ENCODE results near the gene EFNA5.
"Not testable (repeated sequence)": the region's sequence is repeated elsewhere in the genome, so short reads cannot be mapped to it uniquely, and the experiment has no call there.

The EFNA5 gene

GRCh38 chr5:107500840-107501239 lies 169.9 kb downstream of the EFNA5 start:
- no peak overlapping the region for H3K4me3 Mint-ChIP-seq

GRCh38 chr5:107500347-107500746 lies 170.4 kb downstream of the EFNA5 start:
- H3K4me1 Mint-ChIP-seq = no peaks in the 10 kb centered on the region
- H3K27ac Mint-ChIP-seq = no peak overlapping the region
- DNase-seq (no peak), ATAC-seq (replicated peaks) (no peak)
- H3K9me3 Mint-ChIP-seq = no peaks in the 10 kb centered on the region
- H3K36me3 Mint-ChIP-seq = no peaks in the 10 kb centered on the region
- H3K4me3 Mint-ChIP-seq = no peak overlapping the region
- H3K27me3 Mint-ChIP-seq = peaks cover 0 to 15% of the 10 kb centered on the region in 2 donors

More at GRCh38 chr5:107500840-107501239, 169.9 kb downstream of the EFNA5 start:
- H3K27me3 Mint-ChIP-seq = peaks cover 0 to 15% of the 10 kb centered on the region in 2 donors
- ATAC-seq (replicated peaks) (no peak), DNase-seq (no peak)
- H3K36me3 Mint-ChIP-seq = no peaks in the 10 kb centered on the region
- H3K27ac Mint-ChIP-seq = no peak overlapping the region
- H3K4me1 Mint-ChIP-seq = no peaks in the 10 kb centered on the region
- H3K9me3 Mint-ChIP-seq = no peaks in the 10 kb centered on the region

- DNase-seq = no peak
- Mint-ChIP-seq H3K27me3 (peaks cover 0 to 15% of the 10 kb centered on the region in 2 donors), H3K9me3 (no peaks in the 10 kb centered on the region), H3K36me3 (no peaks in the 10 kb centered on the region), H3K4me3 (no peak overlapping the region), H3K27ac (no peak overlapping the region), H3K4me1 (no peaks in the 10 kb centered on the region)
- no peak for ATAC-seq (replicated peaks)
These were observed 171.0 kb downstream of the EFNA5 start for GRCh38 chr5:107499776-107500175.

GRCh38 chr5:107499237-107499636 lies 171.5 kb downstream of the EFNA5 start:
- DNase-seq (no peak), ATAC-seq (replicated peaks) (no peak)
- no peak overlapping the region for H3K27ac Mint-ChIP-seq
- H3K27me3 Mint-ChIP-seq = peaks cover 0 to 15% of the 10 kb centered on the region in 2 donors
- no peaks in the 10 kb centered on the region for H3K9me3 Mint-ChIP-seq
- H3K36me3 Mint-ChIP-seq = no peaks in the 10 kb centered on the region
- no peaks in the 10 kb centered on the region for H3K4me1 Mint-ChIP-seq
- H3K4me3 Mint-ChIP-seq = no peak overlapping the region

GRCh38 chr5:107496466-107496865 lies 174.3 kb downstream of the EFNA5 start:
- Mint-ChIP-seq H3K4me3 (no peak overlapping the region), H3K9me3 (no peaks in the 10 kb centered on the region), H3K36me3 (no peaks in the 10 kb centered on the region), H3K27ac (no peak overlapping the region), H3K27me3 (no peaks in the 10 kb centered on the region), H3K4me1 (no peaks in the 10 kb centered on the region)
- DNase-seq (no peak), ATAC-seq (replicated peaks) (no peak)

GRCh38 chr5:107494129-107494528 lies 176.6 kb downstream of the EFNA5 start:
- not testable (repeated sequence) for H3K9me3 Mint-ChIP-seq; H3K4me3 Mint-ChIP-seq; H3K27ac Mint-ChIP-seq; ATAC-seq (replicated peaks); H3K27me3 Mint-ChIP-seq; DNase-seq; H3K4me1 Mint-ChIP-seq; H3K36me3 Mint-ChIP-seq

- no peaks in the 10 kb centered on the region for H3K4me1 Mint-ChIP-seq
- no peak for DNase-seq
- no peak overlapping the region for H3K4me3 Mint-ChIP-seq
These were observed 183.6 kb downstream of the EFNA5 start for GRCh38 chr5:107487056-107487542.

GRCh38 chr5:107486489-107486888 lies 184.2 kb downstream of the EFNA5 start:
- Mint-ChIP-seq H3K9me3 (no peaks in the 10 kb centered on the region), H3K4me3 (no peak overlapping the region), H3K27ac (no peak overlapping the region), H3K4me1 (no peaks in the 10 kb centered on the region), H3K27me3 (no peaks in the 10 kb centered on the region), H3K36me3 (no peaks in the 10 kb centered on the region)
- DNase-seq (no peak), ATAC-seq (replicated peaks) (peak; percentile 76)

More at GRCh38 chr5:107487056-107487542, 183.6 kb downstream of the EFNA5 start:
- Mint-ChIP-seq H3K9me3 (no peaks in the 10 kb centered on the region), H3K36me3 (no peaks in the 10 kb centered on the region), H3K27me3 (no peaks in the 10 kb centered on the region), H3K27ac (no peak overlapping the region)
- no peak for ATAC-seq (replicated peaks)

- no peak for DNase-seq
- no peaks in the 10 kb centered on the region for H3K9me3 Mint-ChIP-seq
- no peaks in the 10 kb centered on the region for H3K4me1 Mint-ChIP-seq
- H3K4me3 Mint-ChIP-seq = no peak overlapping the region
- no peaks in the 10 kb centered on the region for H3K36me3 Mint-ChIP-seq
- no peak overlapping the region for H3K27ac Mint-ChIP-seq
- H3K27me3 Mint-ChIP-seq = no peaks in the 10 kb centered on the region
- ATAC-seq (replicated peaks) = no peak
These were observed 185.6 kb downstream of the EFNA5 start for GRCh38 chr5:107485184-107485583.

- H3K27ac Mint-ChIP-seq = no peak overlapping the region
- ATAC-seq (replicated peaks) (no peak), DNase-seq (no peak)
- no peak overlapping the region for H3K4me3 Mint-ChIP-seq
- H3K4me1 Mint-ChIP-seq = no peaks in the 10 kb centered on the region
- no peaks in the 10 kb centered on the region for H3K9me3 Mint-ChIP-seq
- H3K36me3 Mint-ChIP-seq = no peaks in the 10 kb centered on the region
- H3K27me3 Mint-ChIP-seq = no peaks in the 10 kb centered on the region
These were observed 186.5 kb downstream of the EFNA5 start for GRCh38 chr5:107484281-107484680.

GRCh38 chr5:107483231-107484024 lies 187.3 kb downstream of the EFNA5 start:
- no peak for ATAC-seq (replicated peaks)
- no peak for DNase-seq
- no peak overlapping the region for H3K27ac Mint-ChIP-seq
- no peaks in the 10 kb centered on the region for H3K9me3 Mint-ChIP-seq
- H3K4me1 Mint-ChIP-seq = no peaks in the 10 kb centered on the region
- no peaks in the 10 kb centered on the region for H3K27me3 Mint-ChIP-seq
- no peak overlapping the region for H3K4me3 Mint-ChIP-seq
- H3K36me3 Mint-ChIP-seq = no peaks in the 10 kb centered on the region

- Mint-ChIP-seq H3K4me3 (no peak overlapping the region), H3K27me3 (no peaks in the 10 kb centered on the region), H3K27ac (no peak overlapping the region), H3K4me1 (no peaks in the 10 kb centered on the region), H3K9me3 (no peaks in the 10 kb centered on the region), H3K36me3 (no peaks in the 10 kb centered on the region)
- no peak for DNase-seq
- ATAC-seq (replicated peaks) = no peak
These were observed 192.6 kb downstream of the EFNA5 start for GRCh38 chr5:107478068-107478641.

GRCh38 chr5:107477492-107477891 lies 193.2 kb downstream of the EFNA5 start:
- ATAC-seq (replicated peaks) (no peak), DNase-seq (no peak)
- Mint-ChIP-seq H3K4me3 (no peak overlapping the region), H3K27me3 (no peaks in the 10 kb centered on the region), H3K4me1 (no peaks in the 10 kb centered on the region), H3K27ac (no peak overlapping the region), H3K36me3 (no peaks in the 10 kb centered on the region), H3K9me3 (no peaks in the 10 kb centered on the region)

GRCh38 chr5:107476783-107477182 lies 194.0 kb downstream of the EFNA5 start:
- ATAC-seq (replicated peaks) = no peak
- H3K4me3 Mint-ChIP-seq = no peak overlapping the region
- H3K9me3 Mint-ChIP-seq = no peaks in the 10 kb centered on the region
- H3K27me3 Mint-ChIP-seq = no peaks in the 10 kb centered on the region
- H3K4me1 Mint-ChIP-seq = no peaks in the 10 kb centered on the region
- DNase-seq = no peak
- no peaks in the 10 kb centered on the region for H3K36me3 Mint-ChIP-seq
- no peak overlapping the region for H3K27ac Mint-ChIP-seq
